Measurements from ENCODE around the gene SPATC1L.
"Not testable (repeated sequence)": the region's sequence is repeated elsewhere in the genome, so short reads cannot be mapped to it uniquely, and the experiment has no call there.

Gene SPATC1L

DNA sequence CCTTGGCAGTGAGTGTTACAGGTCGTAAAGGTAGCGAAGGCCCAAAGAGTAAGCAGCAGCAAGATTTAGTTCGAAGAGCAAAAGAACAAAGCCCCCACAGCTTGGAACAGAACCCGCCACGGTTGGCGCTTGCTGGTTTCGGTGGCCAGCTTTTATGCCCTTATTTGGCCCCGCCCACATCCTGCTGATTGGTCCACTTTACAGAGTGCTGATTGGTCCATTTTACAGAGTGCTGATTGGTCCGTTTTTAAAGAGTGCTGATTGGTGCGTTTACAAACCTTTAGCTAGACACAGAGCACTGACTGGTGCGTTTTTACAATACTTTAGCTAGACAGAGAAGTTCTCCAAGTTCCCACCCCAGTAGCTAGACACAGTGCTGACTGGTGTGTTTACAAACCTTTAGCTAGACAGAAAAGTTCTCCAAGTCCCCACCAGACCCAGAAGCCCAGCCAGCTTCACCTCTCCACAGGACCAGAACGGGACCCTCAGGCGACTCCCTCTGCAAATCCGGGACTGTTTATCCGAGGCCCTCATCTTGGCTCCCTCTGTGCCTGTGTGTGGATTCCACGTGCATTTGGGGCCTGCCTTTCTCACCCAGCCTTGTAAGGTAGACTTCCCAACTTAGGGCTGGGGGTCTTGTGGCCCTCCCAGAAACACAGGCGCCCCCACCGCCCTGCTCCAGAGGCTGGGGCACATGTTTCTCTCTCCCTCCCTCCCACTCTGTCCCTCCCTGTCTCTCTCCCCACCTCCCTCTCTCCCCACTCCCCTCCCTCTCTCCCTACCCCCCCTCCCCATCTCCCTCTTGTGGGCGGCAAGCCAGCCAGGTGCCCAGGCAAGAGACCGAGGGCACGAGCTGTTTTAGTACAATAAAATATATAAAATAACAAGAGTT is 41.4 kb downstream of the SPATC1L start:
- H3K4me2 ChIP-seq (ENCODE audit: low read length): no peak overlapping the region
- H3K36me3 ChIP-seq (ENCODE audit: control insufficient read depth, insufficient read depth, low read length): no peaks in the 10 kb centered on the region
- no peaks in the 10 kb centered on the region for H3K4me1 ChIP-seq
- H3K27me3 ChIP-seq (ENCODE audit: control insufficient read depth, insufficient read depth, low read length): no peaks in the 10 kb centered on the region
- no peak overlapping the region for H3K4me3 ChIP-seq (ENCODE audit: low read depth, low read length)
- no peak overlapping the region for H3K27ac ChIP-seq
- no peaks in the 10 kb centered on the region for H3K9me3 ChIP-seq (ENCODE audit: control insufficient read depth, low read length)
- H3K79me2 ChIP-seq: no peaks in the 10 kb centered on the region
- no peak overlapping the region for H3K9ac ChIP-seq
- TF ChIP-seq, protein P1, sequence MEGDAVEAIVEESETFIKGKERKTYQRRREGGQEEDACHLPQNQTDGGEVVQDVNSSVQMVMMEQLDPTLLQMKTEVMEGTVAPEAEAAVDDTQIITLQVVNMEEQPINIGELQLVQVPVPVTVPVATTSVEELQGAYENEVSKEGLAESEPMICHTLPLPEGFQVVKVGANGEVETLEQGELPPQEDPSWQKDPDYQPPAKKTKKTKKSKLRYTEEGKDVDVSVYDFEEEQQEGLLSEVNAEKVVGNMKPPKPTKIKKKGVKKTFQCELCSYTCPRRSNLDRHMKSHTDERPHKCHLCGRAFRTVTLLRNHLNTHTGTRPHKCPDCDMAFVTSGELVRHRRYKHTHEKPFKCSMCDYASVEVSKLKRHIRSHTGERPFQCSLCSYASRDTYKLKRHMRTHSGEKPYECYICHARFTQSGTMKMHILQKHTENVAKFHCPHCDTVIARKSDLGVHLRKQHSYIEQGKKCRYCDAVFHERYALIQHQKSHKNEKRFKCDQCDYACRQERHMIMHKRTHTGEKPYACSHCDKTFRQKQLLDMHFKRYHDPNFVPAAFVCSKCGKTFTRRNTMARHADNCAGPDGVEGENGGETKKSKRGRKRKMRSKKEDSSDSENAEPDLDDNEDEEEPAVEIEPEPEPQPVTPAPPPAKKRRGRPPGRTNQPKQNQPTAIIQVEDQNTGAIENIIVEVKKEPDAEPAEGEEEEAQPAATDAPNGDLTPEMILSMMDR (IDR thresholded peaks at IDR 0.05): no peak
- H2AFZ ChIP-seq: no peak overlapping the region

DNA sequence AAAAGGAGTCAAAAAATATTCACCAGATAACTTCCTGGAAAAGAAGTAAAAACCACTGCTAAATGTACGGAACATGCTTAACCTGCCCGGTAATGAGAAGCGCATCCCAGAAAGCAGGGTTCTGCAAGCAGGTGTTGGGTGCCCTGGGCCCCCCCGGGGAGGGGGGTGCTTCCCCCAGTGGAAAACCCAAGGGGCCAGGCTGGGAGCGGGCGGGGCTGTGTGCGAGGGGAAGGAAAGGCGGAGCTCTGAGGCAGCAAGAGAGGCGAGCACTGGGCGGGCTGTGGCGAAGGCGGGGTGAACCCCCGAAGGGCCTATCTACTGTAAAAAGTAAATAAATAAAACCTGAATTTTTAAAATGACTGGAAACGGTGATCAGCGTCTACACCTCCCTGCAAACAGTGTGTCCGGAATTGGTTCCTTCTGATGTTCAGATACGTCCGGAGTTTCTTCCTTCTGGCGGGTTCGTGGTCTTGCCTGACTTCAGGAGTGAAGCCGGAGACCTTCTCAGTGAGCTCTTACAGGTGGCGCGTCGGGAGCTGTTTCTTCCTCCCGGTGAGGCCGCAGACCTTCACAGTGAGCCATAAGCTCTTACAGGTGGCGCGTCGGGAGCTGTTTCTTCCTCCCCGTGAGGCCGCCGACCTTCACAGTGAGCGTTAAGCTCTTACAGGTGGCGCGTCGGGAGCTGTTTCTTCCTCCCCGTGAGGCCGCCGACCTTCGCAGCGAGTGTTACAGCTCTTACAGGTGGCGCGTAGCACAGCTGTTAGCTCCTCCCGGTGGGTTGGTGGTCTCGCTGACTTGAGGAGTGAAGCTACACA is 42.3 kb downstream of the SPATC1L start:
- H3K27ac ChIP-seq: no peak overlapping the region

DNA sequence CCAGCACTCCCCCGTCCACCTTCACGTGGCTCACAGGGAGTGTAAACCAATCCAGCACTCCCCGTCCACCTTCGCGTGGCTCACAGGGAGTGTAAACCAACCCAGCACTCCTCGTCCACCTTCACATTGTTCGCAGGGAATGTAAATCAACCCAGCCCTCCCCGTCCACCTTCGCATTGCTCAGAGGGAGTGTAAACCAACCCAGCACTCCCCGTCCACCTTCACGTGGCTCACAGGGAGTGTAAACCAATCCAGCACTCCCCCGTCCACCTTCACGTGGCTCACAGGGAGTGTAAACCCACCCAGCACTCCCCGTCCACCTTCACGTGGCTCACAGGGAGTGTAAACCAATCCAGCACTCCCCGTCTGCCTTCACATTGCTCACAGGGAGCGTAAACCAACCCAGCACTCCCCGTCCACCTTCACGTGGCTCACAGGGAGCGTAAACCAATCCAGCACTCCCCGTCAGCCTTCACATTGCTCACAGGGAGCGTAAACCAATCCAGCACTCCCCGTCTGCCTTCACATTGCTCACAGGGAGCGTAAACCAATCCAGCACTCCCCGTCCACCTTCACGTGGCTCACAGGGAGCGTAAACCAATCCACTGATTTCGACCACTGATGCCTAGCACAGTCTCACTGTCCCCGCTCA is 43.8 kb downstream of the SPATC1L start:
- H3K9ac ChIP-seq; H3K27ac ChIP-seq; H3K9me3 ChIP-seq (ENCODE audit: control insufficient read depth, low read length); H3K4me1 ChIP-seq; H3K79me2 ChIP-seq; H3K4me2 ChIP-seq (ENCODE audit: low read length); H3K36me3 ChIP-seq (ENCODE audit: control insufficient read depth, insufficient read depth, low read length); H3K4me3 ChIP-seq (ENCODE audit: low read depth, low read length); H3K27me3 ChIP-seq (ENCODE audit: control insufficient read depth, insufficient read depth, low read length); H2AFZ ChIP-seq: not testable (repeated sequence)

More for the DNA sequence above, 42.3 kb downstream of the SPATC1L start:
- Histone ChIP-seq H2AFZ (no peak overlapping the region), H3K9ac (no peak overlapping the region), H3K4me3 (ENCODE audit: low read depth, low read length) (no peak overlapping the region), H3K27me3 (ENCODE audit: control insufficient read depth, insufficient read depth, low read length) (no peaks in the 10 kb centered on the region), H3K4me1 (no peaks in the 10 kb centered on the region), H3K79me2 (no peaks in the 10 kb centered on the region), H3K9me3 (ENCODE audit: control insufficient read depth, low read length) (no peaks in the 10 kb centered on the region), H3K36me3 (ENCODE audit: control insufficient read depth, insufficient read depth, low read length) (no peaks in the 10 kb centered on the region), H3K4me2 (ENCODE audit: low read length) (no peak overlapping the region)
- TF ChIP-seq, protein P1 (IDR thresholded peaks at IDR 0.05): no peak

DNA sequence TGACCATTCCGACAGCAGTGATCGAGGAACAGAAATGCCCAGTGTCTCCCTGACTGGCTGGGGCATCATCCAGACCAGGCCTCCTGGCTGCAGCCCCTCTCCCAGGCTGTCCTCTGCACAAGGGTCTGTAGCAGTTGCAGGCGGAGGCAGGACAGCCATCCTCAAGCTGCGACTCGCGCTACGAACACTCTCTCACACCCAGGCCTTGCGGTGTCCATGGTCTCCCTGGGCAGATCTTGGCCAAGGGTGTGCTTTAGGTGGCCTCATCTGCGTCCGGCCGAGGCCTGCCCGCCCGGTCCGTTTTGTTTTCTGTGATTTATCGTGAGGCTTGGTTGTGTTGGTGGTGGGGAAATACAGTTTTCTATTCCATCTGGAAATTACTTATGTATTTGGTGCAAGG is 44.6 kb downstream of the SPATC1L start:
- Histone ChIP-seq H3K27ac (no peak overlapping the region), H3K27me3 (ENCODE audit: control insufficient read depth, insufficient read depth, low read length) (no peaks in the 10 kb centered on the region), H3K79me2 (no peaks in the 10 kb centered on the region), H2AFZ (no peak overlapping the region), H3K4me2 (ENCODE audit: low read length) (no peak overlapping the region), H3K9ac (no peak overlapping the region), H3K4me3 (ENCODE audit: low read depth, low read length) (no peak overlapping the region), H3K4me1 (no peaks in the 10 kb centered on the region), H3K9me3 (ENCODE audit: control insufficient read depth, low read length) (no peaks in the 10 kb centered on the region), H3K36me3 (ENCODE audit: control insufficient read depth, insufficient read depth, low read length) (no peaks in the 10 kb centered on the region)
- TF ChIP-seq, protein P1 (IDR thresholded peaks at IDR 0.05): no peak
